GM21723 (cell line): ENCODE data around the gene SLC8A3.

Experiments
- ATAC-seq: cut with Tn5 transposase; IDR thresholded peaks from one replicate; pipeline ENCODE4 v1.9.1; 2021; ENCODE audit warnings: mild to moderate bottlenecking, moderate library complexity; ENCODE audit not compliant: unreplicated experiment

The SLC8A3 gene

DNA sequence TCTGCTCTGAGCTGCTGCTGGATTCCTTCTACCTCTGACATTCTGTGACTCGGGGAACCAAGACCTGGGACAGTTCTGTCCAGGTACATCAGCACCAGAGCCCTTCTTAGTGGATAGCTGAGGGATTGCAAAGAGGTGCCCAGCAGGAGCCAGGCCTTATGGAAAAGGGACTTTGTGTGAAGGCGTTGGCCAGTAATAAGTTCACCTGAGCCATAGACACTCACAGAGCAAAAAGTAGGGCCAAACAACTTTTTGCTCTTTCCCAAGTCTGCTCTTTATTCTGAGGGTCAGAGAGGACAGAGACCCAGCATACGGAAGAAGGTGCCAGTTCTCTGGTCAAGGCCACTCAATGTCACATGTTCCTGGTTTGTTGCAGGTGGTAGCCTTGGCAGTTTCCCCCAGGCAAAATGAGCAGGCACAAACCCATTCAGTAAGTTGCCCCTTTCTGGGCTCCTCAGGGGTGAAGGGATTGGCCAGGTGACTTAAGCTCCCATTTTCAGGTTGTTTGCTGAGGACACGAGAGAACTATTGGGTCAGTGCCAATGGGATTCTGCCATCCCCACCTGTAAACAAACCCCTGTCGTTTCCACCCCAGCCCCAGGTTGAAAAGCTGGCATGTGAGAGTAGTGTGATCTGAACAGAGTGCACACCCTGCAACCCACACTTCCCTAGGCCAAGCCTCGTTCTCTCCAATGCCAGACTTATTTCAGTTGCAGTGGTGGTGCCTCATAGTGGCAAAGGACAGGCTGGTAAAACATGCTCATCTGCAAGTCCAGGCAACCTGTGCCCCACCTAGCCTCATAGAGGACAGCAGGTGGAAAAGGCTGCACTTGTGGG lies 159.2 kb downstream of the SLC8A3 start:
- no peak for ATAC-seq

DNA sequence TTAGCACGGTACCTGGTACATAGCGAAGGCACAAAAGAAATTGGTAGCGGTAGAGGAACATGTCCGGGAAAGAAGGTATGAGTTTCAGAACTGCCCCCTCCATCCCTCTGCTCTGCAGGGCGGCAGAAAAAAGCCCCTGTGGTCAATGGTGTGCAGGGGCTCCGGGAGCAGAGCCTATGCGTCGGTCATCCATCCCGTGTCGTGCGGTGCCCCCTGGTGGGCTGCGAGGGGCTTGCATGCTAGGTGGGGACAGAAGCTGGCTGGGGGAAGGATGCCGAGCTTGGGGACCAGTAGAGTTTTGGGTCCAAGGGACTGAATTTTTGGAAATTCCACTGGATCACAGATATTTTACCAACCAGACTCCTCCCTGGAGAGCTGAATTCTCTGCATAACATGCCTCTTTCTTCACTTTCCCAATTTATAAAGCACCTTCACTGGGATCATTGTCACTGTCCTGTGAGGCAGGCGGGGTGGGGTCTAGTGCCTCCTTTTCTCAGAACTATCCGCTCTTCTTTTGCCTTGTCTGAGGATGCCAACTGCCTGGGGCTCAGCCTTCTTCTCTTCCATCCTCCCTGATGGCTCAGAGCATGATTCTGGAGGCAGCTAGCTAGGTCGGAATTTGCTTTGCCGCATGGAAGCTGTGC lies 160.8 kb downstream of the SLC8A3 start:
- no peak for ATAC-seq

DNA sequence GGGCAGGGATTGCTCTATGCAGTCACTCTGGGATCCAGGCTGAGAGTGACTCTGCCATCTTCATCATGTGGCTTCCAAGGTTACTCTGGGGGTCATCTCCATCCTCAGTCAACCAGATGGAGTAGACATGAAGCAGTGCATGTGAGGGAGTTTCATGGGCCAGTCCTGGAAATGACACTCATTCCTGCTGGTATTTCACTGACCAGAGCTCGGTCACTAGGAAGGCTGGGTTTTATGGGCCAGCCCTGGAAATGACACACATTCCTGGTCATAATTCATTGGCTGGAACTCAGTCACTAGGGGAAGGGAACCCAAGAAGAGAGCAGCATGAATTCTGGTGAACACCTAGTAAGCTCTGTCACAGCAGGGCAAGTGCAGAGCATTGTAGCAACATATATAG lies 164.9 kb downstream of the SLC8A3 start:
- no peak for ATAC-seq

DNA sequence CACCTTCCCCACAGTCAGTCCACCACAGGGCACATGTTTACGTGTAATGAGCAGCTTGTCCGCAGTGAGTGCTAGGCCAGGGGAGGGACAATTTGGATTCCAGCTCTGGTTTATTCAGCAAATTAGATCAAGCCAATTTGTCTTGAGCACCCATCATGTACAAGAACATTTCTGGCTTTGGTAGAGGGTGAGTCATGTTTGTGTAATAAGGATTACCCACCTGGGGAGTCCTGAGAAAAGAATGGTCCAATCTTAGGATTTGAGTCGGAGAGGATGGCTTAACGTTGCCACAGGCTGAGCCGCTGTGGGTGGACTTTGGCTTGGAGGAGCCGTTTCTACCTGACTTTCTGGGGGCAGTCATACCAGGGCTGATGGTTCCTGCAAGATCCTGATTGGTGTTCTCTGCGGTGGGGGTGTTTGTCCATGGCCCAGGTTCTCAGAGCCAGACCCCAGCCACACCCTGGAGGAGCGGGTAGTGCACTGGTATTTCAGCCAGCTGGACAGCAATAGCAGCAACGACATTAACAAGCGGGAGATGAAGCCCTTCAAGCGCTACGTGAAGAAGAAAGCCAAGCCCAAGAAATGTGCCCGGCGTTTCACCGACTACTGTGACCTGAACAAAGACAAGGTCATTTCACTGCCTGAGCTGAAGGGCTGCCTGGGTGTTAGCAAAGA lies 165.8 kb downstream of the SLC8A3 start:
- ATAC-seq = no peak

DNA sequence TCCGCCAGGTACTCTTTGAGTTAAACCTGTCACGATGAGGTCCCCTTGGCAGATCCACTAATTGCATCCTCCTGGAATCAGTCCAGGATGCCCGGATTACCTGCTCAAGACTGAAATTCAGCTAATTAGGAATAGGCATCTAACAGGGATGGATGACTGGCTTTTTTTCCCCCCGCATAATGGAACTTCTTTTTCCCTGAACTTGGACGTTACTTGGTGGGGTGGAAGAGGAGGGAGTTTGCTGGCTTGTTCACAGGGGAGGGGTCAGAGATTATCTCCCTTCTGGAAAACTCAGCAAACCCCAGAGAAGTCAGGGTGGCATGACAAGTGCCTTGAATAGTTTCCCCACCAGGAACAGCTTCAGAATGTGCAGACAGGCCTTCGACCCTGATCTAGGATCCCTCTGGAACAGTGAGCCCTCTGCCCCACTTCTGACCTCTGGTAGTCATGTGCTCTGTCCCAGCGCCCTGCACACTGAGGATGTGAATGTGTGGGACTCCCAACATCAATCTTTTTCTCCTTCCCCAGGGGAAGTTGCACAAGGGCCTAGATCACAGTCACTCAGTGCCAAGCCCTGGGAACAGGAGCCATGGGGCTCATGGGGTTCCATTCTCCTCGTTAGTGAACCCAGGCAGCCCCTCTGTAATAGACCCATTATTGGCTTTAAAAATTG lies 167.1 kb downstream of the SLC8A3 start:
- ATAC-seq = no peak

DNA sequence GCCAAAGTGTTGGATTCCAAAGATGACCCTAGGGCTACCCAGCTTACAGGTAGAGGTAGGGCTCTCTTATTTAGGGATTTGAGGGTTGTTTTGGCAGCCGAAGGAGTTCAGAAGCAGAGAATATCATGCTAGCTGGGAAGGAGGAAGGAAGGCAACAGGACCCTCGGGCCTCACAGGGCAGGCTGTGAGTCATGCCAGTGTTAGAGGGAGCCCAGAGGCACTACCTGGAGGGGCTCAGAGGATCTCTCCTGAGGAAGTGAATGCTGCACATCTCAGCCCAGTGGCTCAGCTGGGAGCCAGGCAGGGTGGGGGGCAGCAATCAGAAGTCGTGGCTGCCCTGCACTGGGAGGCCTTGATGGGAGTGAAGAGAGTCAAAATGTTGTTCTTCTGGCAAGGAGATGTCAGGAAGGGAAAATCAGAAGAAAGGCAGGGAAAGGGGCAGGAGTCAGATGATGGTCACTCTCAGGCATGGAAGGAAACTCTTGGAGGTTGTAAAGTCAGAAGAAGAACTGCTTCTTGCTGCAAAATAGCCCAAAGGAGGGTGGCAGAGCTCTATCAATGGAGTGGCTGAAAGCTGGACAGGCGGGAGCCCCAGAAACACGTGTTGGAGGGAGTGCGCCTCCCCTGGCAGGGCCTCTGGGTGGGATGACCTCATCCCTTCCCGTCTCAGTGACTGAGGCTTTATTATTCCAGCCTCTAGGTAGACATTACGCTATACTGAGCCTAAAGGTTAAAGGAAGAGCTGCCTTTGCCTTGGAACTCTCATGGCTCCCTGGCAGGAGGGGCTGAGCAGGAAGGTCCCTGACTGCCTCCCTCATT lies 168.2 kb downstream of the SLC8A3 start:
- no peak for ATAC-seq

DNA sequence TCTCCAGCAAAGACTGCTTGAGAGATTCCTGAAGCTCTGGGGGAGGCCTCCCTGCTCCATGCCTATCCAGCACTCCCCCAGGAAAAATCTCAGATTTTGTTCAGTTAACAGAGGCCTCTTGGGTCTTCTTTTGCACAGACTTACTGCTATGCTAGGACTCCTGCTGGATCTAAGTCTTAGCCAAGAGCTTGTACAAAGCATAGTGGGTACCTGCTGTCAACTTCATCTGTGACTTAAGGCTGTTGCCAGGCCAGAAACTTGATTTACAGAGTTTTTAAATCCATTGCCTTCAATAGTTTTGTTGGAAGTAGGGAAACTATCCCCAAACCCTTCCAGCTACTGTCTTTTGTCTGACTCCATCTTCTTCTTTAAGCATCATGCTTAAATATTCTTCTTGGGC lies 169.1 kb downstream of the SLC8A3 start:
- ATAC-seq = no peak

DNA sequence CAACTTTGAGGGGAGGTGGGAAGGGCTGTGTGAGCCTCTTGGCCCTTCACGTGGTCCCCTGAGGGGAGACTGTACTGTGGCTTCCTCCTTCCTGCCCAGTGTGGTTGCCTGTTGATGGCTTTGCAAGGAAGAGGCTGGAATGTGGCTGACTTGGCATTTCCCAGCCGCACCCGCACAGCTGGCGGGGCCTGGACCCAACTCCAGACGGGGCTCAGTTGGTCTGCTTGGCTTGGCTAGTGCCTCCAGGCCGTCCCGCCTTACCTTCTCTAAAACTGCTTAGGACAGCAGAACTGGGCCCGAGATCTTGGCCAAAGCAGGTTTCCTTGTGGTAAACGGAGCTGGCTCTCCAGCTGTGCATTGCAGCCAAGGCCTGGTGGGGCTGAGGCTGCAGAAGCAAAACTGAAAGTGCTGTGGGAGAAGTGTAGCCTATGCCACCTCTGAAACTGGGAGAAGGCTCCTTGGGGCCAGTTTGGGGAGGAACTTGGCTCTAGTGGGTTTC lies 170.0 kb downstream of the SLC8A3 start:
- no peak for ATAC-seq

DNA sequence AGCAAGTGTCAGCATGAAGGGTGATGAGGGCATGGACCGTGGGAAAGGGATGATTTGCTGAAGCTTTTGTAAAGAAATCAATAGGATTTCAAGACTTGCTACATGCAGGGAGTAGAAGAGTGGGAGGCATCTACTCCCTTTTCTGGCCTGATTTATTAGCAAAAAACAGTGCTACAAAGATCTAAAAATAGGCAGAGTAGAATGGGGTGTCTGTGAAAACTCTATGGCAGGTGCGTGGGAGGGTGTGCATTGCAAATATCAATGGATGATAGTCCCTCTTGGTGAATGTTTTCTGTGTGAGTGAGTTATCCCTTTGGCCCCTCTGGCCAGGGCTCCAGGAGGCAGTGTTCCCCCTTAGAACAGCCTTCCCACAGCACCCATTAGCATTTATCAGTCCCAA lies 170.5 kb downstream of the SLC8A3 start:
- ATAC-seq = no peak

DNA sequence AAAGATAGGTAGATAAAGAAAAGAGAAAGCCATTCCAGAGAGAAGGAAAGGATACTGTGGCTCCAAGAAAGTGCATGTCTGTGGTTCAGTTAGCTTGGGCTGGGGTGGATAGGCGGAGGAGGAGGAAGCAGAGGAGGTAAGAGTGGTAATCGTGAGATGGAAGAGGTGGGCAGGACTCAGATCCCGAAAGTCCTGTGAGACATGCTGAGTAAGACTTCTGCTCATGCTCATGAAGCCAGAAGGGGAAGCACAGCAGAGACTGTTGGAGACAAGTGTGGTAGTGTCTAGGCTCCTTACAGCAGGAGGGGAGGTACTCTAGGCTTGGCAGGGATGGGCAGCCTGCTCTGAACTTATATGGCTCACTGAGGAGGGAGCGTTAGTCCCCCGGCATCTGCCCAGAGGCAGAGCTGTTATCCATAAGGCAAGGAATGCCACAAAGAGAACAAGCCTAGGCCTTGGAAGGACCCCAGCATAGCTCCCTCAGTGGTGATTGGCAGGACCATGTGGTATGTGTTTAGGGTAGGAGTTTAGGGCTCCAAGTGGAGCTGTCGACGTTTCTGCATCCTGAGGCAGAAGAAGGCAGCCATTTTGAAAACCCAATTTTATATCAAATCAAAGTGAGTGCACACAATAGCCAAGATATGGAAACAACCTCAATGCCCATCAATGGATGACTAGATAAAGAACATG lies 174.2 kb downstream of the SLC8A3 start:
- ATAC-seq = no peak

DNA sequence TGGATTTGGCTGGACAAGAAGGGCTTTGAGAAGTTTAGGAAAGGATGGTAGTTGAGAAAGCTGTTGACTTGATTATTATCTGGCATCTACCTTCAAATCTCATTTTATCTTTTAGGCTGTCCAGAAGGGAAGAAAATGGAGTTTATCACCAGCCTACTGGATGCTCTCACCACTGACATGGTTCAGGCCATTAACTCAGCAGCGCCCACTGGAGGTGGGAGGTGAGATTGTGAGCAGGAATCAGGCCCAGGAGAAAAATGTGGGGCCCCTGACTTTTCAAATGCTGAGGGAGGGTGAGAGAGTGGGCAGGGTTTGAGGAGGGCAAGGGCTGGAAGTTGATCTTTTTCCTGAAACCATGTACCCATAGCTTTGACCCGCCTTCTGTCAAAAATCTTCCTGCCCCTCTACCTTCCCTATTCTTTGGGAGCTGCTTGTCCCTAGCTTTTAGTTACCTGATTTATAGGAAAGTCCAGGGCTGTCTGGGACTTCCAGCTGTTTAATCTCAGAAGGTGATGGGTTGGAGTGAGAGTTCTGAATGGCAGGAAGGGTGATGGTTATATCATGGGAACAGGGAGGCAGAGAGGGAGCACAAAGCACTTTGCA lies 175.4 kb downstream of the SLC8A3 start:
- no peak for ATAC-seq

DNA sequence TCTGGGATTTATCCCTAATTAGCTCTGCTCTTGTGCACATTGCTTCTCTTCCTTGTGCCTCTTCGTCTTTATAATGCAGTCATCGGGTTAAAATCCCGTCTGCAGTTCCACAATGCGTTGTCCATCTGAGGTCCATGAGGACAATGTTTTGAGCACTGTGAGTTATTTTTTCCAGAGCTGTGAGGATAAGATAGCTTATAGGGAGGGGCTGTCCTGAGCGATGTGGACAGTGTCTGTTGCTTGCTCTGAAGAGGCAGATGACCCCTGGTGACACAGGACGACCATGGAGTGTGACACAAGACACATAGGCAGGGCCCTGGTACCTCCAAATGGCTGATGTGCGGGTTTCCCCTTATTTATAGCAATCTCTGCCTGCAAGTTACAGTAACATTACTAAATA lies 177.0 kb downstream of the SLC8A3 start:
- ATAC-seq = no peak

DNA sequence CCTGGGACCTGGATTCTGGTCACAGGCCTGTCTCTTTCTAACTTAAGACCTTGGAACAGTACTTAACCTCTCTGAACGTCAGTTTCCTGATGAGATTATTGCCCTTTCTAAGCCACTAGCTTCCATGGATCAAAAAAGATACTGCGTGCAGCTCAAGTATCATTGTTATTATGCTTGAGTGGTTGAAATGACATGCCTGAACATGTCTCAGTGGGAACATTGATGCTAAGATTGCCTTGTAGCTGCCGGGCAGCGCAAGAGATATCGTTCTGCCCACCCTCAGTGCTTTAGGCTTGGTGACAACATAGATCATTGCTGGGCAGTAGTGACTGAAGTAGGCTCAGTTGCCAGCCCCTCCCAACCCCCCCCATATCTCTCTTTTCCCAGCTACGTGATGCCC lies 177.7 kb downstream of the SLC8A3 start:
- no peak for ATAC-seq

DNA sequence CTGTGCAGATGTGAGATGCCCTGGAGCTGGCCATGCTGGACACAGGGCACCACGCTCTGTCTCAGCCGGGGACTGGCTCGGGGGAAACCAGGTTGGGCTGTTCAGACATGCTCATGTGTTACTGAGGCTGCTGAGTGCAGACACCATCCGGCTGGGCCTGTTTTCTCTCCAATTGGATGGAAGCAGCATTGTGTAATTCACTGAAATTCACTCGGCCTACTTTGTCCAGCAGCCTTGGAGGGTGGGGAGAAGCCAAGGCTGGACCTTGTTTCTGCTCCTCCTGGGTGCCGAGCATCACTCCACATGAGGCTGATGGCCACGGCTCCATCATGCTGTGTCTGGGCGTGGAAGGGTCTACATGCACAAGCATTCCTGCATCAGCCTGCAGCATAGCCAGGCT lies 178.8 kb downstream of the SLC8A3 start:
- ATAC-seq = no peak

DNA sequence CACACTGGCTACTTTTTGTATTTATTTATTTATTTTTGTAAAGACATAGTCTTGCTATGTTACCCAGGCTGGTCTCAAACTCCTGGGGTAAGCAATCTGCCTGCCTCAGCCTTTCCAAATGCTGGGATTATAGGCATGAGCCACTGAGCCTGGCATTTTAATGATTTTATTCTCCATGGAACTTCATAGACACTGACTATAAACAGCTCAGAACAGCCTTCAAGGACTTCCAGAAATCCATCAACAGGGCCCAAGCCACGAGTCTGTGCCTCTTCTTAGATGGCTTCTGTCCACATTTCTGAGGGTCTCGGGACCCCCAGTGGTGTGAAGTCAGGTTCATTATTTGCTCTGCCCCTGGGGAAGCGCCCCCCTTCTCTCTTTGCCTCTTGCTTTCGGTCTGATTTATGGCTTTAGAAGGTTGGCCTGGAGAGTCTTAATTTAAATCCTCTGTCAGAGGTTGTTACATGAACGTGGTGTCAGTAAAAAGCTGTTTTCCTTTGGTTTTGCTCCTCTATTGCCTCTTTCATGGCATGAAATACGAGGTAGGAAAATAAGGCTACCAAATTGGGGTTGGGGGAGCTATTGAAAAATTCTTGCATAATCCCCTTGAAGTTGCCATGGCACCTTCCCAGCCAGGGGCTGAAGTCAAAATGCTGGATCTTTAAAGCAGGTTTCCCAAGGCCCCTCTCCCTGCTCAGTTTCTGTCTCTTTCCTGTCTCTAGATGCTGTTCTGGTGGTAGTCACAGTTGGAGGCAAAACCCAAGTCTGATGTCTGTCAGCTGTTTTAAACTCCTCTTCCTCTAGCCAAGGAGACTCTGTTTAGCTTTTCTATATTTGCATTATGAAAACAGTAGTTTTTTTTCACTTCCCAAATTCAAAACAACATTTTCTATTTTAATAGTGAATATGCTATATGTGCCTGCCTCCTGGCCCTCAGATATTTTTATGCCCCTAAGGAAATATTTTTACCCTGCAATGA lies 180.2 kb downstream of the SLC8A3 start:
- peak; percentile 59 for ATAC-seq

DNA sequence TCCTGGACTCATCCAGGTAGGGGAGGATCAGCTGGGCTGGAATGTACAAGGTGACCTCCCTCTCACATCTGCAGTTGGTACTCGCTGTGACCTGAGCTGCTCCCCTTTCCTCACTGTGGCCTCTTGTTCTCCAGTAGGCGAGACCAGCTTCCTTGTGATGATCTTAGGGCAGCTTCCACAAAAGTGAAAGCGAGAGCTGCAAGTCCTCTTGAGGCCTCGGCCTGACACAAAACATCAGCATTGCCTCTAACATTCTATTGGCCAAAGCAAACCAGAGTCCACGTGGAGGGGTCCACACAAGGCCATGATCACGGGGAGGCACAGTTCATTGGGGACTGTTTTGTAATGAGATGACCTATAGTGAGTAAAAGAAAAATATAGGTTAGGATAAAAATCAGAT lies 182.1 kb downstream of the SLC8A3 start:
- ATAC-seq = no peak

DNA sequence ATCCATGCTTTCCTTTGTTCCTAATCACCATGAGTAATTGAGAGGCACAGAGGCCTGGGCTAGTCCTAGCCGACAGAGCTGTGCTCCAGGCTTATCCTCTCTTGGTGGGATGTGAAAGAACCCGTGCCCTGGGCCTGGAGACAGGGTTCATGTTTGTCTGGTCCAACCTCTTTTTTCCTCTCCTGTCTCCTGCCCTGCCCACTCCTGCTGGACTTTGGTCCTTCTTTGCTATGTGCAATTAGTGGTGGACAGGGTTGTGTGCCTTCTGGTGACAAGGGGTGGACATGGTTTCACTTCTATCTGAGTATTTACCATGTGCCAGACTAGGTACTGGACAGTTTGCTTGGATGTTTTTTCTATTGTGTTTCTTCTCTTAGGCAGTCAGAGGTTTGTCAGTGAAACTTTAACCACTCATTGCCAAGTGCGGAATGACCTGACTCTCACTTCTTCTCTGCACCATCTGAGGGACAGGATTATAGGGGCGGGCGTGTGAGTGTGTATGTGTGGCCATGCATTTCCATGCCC lies 183.4 kb downstream of the SLC8A3 start:
- ATAC-seq = no peak

DNA sequence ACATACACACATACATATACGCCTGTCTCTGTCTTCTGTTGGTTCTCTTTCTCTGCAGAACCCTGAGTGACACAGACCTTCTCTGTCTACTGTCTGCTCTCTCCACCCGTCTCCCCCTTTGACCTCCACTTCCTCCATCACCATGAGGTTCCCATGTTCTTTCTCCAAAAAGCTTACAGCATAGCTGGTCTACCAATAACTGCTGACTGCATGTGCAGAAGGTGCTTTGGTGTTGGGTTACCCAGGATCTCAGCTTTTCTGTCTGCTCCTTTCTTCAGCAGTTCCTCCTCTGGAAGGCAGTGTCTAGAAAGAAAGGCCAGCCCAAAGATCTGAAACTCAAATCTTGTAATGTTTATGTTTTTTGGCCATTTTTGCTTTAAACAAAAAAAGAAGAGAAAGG lies 184.0 kb downstream of the SLC8A3 start:
- ATAC-seq = no peak
